HL-60/S4 treated with retinoic acid at 250 ng/mL for 4 days and 3 days (cell line): Measurements from ENCODE around the gene MCRIP1.

Experiments used
- in situ Hi-C: fragments of 300-500 bp; cut with MboI; formaldehyde crosslinking; loops from 2 replicates; pipeline ENCODE4 v1.7.0; 2022; ENCODE audit warnings: low sequenced_read_pairs

MCRIP1 gene

DNA sequence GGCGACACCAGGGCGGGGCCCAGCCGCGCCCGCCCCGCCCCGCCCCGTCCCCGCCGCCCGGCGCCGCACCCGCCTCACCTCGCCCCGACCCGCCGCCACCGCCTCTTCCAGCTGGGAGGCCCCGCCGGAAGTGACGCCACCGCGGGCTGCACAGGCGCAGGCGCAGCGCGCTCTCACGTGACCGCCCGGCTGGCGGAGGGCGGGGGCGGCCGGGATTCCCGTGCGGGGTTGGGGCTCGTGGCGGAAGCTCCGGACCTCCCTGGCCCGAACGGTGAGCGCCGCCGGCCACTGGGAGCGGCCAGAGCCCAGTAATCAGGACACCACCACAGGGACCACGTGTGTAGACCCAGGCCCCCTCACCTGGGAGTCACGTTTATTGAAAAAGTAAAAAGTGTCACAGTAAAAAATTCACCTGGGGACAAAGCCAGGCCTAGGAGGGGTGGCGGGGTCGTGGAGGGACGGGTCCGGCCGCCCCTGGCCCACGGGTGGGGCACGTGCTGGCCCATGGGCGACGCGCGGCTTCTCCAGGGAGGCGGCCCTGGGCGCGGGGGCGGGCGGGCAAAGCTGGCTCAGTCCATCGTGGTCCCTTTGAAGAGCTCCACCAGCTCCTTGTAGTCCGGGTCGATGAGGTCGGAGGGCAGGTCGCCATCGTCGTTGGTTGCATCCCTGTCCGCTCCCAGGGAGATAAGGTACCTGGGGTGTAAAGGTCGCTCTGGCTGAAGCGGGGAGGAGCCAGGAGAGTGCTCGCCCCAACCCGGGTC, at the start of gene MCRIP1:
Gene MCRIP1 (minus strand): TSS at position 132 of the 761 bp plus-strand sequence. CDS start 8,785 bp downstream, outside the sequence.
- in situ Hi-C loops: no loop called here

- in situ Hi-C loops: no loop called here
Measured at GRCh38 chr17:81879121-81879520, 46.0 kb upstream of the MCRIP1 start.

DNA sequence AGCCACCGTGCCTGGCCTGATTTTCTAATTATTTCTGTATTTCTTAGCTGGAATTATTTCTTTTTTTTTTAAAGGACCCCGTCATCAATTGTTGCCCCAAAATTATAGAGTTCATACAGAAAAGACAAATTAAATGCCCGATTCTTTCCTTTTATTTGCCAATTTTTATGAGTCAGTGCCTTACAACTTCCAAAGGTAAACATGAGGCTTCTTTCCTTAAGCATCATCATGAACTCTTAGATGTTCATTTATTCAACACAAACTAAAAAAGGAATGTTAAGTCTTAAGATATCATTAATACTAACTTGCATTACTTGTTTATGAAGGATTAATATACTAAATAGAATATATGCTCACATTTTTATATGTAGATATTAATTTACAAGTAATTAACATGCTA, 45.2 kb upstream of the MCRIP1 start:
- in situ Hi-C loops: no loop called here

DNA sequence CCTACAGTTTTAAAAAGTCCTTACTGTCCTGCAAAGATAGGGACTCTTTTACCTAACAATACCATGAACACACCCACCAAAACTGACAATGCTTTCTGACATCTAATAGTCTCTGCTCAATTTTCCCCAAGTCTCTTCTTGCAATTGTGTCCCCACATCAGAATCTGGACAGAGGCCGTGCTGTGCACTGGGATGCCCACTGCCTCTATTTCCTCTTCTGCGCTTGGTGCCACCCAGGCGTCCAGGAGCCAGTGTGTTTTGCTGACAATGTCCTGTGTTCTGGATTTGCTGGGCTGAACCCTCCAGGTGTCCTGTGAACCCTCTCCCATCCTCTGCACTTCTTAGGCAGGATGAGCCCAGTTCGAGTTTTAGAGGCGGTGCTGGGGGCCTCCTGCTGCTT, 44.5 kb upstream of the MCRIP1 start:
- in situ Hi-C loops: no loop called here

GRCh38 chr17:81871387-81872230, 38.5 kb upstream of the MCRIP1 start:
- in situ Hi-C loops: no loop called here

- in situ Hi-C loops: no loop called here
Measured at GRCh38 chr17:81870981-81871386, 37.9 kb upstream of the MCRIP1 start, which contains the start of gene ARHGDIA. Gene ARHGDIA, minus strand, starts transcription at chr17:81871337. Its CDS starts 1,407 bp downstream, at chr17:81869930.

- in situ Hi-C loops: no loop called here
Measured at GRCh38 chr17:81870131-81870980, 37.3 kb upstream of the MCRIP1 start.

DNA sequence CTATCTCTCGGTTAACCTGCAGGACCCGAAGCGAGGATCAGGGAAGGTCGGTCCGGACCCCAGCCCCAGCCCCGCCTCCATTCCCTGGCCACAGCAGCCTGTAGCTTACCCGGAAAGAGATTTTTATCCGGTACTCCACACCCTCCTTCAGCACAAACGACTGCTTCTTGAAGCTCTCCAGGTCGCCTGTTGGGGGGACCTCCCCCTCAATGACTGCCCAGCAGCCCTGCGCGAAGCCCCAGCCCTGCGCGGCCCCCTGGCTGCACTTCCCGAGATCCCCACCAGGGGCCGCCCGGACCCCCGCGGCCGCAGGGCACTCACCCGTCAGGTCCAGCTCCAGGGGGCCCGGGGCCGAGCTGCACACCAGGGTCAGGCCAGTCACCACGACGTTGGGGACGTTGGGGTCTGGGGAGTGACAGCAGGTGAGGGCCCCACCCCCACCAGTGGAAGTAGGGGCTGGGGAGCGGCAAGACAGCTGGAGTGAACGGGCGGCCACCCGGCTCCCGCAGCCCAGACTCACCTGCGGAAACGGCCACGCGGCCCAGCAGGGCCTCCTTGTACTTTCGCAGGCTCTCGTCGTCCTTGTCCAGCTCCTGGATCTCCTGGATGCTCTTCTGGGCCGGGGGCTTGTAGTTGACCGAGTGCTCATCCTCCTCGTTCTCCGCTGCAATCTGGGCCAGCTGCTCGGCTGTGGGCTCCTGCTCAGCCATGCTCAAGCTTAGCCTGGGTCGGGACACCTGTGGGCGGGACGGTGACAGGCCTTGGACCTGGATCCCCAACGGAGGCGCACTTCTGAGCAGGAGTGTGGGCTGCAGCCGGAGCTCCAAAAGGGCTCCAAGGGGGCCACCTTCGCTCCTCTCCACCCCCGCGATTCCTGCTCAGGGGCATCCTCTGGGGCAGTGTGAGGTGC, 36.4 kb upstream of the MCRIP1 start:
- in situ Hi-C loops: no loop called here

GRCh38 chr17:81868674-81869220, 35.7 kb upstream of the MCRIP1 start:
- in situ Hi-C loops: no loop called here

GRCh38 chr17:81867991-81868673, 35.0 kb upstream of the MCRIP1 start:
- in situ Hi-C loops: no loop called here

DNA sequence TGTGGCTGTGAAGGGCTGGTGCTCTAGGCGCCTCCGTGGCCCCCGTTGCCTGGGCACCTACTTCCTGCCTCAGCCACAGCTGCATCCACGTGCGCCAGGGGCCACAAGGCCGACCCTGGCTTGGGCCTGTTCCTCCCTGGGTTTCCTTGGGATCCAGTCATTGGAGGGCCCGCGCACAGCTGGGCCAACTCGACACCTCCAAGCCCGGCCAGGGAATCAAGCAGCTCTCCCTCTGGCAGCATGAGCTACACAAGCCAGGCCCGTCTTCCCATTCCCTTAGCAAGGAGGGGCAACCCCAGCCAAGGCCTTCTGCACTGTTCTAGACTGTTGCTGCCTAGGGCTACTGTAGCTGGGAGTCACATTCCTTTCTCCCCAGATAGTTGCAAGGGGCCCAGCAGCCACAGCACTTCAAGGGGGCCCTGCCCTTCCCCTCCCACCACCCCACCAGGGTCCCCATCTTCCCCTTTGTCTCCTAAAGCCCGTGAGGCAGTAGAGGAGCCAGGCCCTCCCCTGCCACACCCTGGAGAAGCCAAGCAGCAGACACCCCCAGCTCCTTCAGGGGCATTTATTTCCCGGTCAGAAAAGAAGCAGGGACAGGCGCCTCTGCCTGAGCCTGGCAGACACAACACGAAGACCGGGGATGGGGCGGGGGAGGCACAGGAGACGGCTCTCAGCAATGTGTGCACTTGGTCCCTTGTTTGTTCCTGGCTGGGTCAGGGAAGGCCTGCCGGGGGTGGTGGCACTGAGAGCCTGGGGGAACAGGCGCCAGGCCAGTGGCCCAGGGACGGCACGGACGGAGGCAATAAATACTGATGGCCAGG, 34.3 kb upstream of the MCRIP1 start:
- in situ Hi-C loops: no loop called here

DNA sequence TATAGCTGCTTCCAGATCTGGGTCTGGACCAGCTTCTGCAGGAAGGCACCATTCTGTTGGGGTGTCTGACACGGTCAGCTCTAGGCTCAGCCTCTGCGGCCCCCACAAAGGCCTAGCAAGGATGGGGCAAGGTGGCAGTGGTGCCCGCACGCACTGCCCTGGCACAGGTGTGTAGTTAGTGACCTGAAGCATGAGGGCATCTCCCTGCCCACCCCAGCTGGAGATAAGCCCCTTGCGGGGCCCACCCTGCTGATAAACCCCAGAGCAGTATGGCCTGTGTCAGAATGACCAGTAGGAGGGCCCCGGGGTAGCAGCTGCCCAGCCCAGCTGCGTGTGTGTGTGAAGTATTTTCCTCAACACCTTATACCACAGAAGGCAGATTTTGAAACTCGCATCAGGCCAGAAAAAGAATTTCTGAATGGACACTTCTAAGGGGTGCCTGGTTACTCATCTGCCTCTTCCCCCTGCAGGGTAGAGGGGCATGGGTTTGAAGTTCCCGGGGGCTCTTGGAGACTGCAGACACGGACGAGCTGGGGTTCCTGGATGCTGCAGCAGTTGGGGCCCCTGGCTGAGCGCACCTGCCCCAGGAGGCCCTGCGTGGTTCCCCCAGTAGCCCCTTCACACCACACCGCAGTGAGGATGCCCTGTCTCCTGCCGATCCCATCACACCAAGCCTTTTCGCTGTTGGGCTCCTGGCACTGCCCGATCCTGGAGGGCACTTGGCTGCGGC, 33.5 kb upstream of the MCRIP1 start:
- in situ Hi-C loops: no loop called here

- in situ Hi-C loops: no loop called here
Measured at GRCh38 chr17:81865733-81866439, 32.8 kb upstream of the MCRIP1 start.

GRCh38 chr17:81865358-81865732, 32.3 kb upstream of the MCRIP1 start:
- in situ Hi-C loops: no loop called here

DNA sequence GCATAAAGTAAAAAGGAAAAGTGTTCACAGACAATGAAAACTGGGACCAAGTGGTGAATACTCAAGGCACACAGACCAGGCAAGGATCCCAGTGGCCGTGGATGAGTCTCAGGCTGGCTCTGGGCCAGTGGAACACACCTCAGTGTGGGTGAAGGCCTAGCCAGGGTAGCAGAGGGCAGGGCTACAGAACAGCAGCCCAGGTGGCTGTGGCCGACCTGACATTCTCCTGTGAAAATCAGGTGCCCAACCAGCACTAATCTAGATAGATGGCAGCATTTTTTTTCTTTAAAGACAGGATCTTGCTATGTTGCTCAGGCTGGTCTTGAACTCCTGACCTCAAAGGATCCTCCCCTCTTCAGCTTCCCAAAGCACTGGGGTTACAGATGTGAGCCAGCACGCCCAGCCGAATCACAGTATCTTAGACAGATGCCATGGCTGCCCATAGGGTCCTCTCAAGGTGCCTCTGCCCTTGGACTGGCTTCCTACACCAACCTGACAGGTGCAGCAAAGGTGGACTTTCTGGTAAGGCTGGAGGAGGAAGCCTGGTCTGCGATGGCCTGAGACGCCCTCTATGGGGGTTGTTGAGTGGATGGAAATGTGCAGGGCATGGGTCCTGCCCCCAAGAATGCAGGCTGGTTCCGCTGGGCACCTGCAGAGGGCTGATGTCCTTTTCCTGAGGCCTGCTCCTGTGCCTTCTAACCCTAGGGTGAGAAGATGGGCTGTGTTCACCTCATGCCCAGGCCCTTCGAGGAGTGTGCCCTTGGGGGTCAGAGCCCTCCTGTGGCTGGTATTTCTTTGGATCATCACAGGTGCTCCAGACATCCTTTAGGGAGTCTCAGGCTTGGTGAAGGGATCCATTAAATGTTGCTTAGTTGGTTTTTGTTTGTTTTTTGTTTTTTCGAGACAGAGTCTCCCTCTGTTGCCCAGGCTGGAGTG, 31.0 kb upstream of the MCRIP1 start:
- in situ Hi-C loops: no loop called here

GRCh38 chr17:81863123-81863675, 30.1 kb upstream of the MCRIP1 start:
- in situ Hi-C loops: no loop called here
